ENCODE data around the gene ZNF646. TPM values are rescaled to one million over a fixed set of nuclear protein-coding genes. Genes with fewer than 3 reads are reported as not detected.

ZNF646 gene
- total RNA-seq, 1 donor from 2014 or later: 14.7 TPM

DNA sequence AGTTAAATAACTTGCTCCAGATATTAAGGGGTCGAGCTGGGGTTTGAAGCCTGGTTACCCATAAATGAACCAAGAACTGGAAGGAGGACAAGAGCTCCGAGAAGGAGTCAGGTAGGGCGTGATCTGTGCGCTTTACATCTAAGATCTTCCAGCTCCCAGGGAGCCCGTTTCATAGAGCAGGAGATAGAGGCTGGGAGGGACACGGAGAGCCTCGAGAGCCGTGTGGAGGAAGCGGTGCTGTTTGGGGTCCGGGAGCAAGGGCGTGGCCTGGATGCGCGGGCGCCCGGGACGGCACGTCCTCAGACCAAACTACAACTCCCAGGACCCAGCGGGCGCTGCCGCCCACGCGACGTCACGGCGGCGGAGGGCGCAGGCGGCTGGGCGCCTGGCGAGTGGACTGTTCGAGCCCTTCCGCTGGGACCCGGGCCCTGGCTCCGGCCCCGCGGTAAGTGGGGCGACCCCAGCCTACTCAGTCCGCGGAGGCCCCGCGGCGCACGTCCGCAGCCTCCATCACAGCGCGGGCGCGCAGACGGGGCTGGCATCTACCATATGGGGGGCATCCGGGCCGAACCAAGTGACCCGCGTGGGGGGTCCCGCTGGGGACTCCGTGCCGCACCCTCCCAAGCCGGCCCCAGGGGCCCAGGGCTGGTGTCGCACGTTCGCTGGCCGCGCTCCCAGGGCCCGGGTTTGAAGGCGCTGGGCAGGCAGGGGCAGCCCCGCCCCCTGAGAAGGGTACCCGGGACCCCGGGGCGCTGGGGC is 34.0 kb downstream of the ZNF646 start, which contains the start of gene BCKDK:
BCKDK (plus strand) TSS at position 352 of the 759 bp plus-strand sequence. CDS start 838 bp downstream, outside the sequence.
- DNase-seq: peak; percentile 87

DNA sequence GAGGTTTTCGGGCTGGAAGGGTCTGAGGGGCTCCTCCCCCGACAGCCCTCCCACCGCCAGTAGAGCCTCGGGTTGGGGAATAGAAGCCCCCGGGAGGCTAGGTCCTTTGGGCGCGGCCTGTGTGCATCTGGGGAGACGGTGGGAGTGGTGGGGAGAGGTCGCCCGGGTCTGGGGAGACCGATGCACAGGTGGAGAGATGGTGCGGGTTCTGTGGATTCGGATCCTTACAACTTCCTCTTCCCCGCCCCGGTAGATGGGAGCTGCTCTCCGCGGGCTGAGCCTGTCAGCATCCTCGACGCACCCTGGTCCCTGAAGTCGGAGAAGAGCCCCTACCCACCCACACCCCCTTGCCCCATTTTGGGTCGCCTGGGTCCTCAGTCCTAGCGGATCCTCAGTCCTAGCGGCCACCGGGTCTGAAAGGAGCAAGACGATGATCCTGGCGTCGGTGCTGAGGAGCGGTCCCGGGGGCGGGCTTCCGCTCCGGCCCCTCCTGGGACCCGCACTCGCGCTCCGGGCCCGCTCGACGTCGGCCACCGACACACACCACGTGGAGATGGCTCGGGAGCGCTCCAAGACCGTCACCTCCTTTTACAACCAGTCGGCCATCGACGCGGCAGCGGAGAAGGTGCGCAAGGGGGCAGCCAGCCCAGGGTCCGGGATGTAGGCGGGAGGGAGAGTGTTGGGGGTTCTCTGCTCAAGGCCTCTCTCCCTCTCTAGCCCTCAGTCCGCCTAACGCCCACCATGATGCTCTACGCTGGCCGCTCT is 34.8 kb downstream of the ZNF646 start:
- no peak for DNase-seq

DNA sequence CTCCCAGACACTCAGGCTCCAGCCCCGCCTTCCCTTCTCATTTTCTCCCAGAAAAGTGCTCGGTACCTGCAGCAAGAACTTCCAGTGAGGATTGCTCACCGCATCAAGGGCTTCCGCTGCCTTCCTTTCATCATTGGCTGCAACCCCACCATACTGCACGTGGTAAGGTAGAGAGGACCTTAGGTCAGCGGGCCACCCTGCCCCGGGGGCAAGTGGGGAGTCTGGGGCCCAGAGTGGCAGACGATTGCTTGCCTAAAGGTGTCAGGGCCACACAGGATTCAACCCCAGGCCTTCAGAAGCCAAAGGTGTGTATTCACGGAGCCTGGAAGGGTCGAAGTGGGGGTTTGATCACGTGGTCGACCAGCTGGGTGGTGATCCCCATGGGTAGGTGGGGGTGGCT is 35.4 kb downstream of the ZNF646 start:
- DNase-seq: no peak

DNA sequence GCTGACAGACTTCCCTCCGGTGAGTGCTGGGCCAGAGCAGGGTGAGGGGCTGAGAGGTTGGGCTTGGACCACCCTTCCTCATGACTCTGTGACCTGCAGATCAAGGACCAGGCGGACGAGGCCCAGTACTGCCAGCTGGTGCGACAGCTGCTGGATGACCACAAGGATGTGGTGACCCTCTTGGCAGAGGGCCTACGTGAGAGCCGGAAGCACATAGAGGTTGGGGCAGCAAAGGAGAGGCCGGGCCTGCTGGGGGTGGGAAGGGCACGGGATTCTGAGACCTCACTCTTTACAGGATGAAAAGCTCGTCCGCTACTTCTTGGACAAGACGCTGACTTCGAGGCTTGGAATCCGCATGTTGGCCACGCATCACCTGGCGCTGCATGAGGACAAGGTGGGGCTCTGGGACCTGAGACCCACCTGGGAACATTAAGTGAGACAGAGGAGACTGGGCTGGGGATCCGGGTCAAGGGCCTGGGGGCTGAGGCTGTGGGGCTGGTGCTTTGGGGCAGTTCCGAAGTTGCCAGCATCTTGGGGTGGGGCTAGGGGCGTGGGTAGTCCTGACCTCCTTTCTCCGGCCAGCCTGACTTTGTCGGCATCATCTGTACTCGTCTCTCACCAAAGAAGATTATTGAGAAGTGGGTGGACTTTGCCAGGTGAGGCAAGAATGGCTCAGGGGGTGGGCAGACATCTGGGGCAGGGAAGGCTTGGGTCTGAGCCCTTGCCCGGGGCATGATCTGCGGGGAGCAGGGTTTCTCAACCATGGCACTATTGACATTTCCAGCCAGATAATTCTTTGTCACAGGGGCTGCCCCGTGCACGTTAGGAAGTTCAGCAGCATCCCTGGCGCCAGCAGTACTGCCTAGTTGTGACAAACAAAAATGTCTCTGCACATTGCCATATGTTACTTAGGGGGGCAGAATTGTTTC is 36.1 kb downstream of the ZNF646 start:
- DNase-seq: no peak

DNA sequence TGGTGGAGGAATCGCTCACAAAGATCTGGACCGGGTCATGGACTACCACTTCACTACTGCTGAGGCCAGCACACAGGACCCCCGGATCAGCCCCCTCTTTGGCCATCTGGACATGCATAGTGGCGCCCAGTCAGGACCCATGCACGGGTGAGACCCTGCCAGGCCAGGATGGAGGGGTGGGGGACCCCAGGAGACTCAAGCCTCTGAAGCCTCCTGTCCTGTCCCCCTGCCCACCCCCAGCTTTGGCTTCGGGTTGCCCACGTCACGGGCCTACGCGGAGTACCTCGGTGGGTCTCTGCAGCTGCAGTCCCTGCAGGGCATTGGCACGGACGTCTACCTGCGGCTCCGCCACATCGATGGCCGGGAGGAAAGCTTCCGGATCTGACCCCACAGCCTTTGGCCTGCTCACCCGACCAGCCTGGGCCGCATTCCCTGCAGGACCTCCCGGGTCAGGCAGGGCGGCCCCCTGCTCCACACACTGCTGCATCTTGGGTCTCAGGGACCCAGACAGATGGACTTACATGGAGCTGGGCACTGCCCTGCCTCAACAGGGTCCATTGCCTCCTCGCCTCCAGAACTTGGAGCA is 37.8 kb downstream of the ZNF646 start:
- no peak for DNase-seq

DNA sequence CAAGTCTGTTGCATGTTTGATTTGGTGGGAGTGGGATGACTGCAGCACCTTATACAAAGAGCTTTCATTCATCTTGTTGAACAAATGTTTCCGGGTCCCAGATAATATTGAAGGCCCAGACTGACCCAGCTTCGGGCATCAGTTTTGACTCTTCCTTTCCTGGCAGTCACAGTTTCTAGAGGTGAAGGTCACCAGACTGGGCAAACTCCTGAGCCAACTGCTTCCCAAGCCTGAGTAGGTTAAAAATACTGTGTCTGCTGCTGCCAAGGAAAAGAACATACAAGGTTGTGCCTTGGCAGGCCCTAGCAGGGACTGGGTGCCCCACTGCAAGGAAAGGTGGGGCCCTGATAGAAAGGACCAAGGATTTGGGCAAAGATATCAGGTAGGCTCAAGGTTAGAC is 38.5 kb downstream of the ZNF646 start:
- no peak for DNase-seq

DNA sequence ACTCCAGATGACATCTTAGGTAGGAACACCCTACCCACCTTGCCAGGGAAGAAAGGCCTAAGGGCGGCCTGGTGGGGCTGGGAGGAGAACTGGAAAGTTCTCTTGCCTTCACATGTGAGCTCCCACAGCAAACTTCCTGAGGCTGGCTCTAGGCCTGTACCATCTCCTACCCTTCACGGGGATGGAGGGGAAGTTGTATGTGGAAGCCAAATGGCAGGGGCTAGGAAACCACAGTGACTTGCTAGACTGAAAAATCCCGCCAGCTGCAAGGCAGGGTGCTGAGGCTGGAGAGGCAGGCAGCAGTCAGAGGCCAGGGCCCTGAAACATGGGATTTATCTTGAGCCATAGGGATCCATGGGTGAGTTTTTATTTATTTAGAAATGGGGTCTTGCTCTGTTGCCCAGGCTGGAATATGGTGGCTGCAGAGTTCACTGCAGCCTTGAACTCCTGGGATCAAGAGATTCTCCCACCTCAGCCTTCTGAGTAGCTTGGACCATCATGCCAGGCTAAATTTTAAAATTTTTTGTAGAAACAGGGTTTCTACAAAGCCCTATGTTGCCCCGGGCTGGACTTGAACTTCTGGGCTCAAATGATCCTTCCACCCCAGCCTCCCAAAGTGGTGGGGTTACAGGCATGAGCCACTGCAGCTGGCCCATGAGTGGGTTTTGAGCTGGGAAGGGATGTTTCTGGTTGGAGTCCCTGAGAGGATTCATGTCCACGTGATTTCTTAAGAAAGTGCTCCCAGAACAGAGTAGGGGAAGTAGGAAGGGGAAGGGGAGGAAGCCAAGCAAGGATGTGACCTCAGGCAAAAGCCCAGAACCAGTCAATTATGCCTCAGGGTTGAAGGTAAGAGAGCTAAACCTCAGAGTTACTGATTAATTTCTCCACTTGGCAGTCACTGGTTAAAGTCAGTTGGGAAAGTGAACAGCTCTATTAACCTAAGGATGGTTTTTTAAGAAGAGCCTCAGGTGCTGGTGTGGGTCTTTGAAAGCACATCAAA is 39.2 kb downstream of the ZNF646 start:
- DNase-seq: no peak

DNA sequence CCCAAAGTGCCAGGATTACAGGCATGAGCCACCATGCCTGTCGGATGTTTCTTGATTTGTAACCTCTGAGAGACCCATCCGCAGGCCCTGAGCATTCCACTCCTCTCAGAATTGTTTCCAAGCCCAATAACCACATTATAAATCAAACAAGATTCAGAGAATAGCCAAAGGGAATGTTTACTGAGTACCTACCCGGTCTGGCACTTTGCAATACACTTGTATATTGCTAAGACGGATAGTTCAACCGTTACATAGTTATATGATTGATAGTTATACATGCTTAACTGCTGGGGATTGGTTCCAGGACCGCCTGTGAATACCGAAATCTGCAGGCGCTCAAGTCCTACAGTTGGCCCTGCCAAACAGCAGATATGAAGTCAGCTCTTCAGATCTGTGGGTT is 40.2 kb downstream of the ZNF646 start:
- DNase-seq: no peak

DNA sequence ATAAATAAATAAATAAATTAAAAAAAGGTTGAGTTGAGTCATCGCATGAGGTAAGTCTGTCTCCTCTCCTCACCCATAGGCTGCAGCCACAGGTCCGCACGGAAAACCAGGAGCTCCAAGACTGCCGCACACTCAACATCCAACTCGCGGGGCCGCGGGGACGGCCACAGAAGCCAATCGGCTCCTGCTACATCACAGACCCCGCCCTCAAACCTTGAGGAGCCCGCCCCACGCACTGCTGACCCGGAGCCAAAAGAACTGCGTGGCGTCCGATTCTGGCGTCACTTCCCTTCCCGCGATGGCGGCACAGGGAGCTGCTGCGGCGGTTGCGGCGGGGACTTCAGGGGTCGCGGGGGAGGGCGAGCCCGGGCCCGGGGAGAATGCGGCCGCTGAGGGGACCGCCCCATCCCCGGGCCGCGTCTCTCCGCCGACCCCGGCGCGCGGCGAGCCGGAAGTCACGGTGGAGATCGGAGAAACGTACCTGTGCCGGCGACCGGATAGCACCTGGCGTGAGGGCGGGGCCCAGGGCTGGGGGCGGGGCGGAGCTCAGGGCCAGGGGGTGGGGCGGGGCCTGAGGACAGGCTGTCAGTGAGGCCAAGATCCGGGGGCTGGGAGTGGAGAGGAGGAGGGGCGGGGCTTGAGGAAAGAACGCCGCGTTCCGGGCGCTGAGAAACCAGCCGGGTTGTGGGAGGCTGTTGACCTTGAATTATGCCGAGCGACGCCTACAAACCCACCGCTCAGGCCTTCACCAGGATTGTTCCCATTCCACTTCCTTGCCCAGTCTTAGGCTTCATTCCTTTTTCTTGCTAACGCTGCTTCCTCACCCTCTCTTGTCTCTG is 43.4 kb downstream of the ZNF646 start, which contains the start of gene KAT8:
KAT8 (plus strand) TSS at position 281 of the 839 bp plus-strand sequence; CDS start at position 299, 18 bp downstream.
- DNase-seq: peak; percentile 100

DNA sequence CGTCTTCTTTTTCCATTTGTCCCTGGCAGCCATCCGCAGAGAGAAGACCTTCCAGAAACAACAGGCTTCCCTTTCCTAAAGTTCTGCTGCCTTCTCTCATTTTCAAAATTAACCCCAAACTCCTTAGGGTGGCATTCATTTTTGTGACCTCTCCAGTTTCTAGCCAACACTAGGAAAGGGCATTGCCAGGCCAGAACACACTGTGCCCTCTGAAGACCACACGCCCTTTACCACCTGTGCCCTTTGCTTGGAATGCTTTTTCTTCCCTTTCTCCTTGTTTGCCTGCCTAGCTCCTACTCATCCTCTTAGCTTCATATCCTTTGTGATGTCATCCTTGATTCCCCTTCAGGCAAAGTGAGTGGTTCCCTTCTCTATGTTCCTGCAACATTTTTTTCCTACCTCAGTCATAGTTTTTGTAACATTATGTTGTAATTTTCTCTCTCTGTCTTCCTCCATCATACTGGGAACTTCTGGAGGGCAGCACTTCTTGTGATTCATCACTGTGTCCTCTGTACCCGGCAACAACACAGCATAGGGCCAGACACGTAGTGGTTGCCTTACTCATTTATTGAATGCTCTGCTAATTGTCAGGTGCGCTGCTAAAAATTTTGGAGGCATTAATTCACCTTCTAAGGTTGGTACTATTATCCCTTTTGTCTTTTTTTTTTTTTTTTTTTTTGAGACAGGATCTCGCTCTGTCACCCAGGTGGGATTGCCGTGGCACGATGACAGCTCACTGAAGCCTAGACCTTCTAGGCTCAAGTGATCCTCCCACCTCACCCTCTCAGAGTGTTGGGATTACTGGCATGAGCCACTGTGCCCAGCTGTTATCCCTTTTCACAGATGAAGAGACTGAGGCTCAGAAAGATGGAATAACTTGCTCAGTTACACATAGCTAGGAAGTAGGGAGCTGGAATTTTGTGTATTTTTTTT is 44.3 kb downstream of the ZNF646 start:
- no peak for DNase-seq

DNA sequence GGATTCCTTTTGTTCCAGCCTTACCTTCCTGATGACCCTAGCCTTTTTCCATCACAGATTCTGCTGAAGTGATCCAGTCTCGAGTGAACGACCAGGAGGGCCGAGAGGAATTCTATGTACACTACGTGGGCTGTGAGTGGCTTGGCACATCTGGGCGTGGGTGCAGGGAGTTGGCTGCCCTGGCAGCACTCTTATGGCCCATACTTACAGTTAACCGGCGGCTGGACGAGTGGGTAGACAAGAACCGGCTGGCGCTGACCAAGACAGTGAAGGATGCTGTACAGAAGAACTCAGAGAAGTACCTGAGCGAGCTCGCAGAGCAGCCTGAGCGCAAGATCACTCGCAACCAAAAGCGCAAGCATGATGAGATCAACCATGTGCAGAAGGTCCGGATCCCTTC is 45.9 kb downstream of the ZNF646 start:
- no peak for DNase-seq

DNA sequence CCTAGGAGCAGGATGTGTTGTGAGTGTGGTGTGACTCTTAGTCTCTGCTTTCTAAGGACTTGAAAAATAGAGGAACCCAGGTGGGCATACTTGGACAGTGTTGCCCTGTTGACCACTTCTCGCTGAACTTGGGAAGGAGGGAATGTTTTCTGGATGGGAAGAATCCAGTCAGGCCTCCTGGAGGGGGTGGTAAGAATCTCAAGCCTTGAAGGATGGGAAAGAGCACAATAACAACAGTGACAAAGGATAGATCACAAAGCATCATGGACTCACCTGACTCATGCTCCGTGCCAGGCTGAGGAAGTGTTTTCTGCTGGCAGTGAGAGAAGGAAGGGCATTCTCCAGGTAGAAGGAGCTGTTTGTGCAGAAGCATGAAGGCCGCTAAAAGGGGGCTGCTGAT is 51.6 kb downstream of the ZNF646 start:
- no peak for DNase-seq

DNA sequence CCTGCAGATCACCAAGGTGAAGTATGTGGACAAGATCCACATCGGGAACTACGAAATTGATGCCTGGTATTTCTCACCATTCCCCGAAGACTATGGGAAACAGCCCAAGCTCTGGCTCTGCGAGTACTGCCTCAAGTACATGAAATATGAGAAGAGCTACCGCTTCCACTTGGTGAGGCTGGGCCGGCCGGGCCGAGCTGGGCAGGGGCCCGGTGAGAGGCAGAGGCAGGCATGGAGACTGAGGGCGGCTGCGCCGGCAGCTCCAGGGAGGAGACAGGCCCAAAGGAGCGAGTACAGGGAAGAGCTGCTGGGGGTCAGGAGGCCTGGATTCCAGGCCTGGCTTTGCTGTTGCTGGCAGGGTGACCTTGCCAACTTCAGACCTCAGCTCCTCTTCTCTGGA is 53.0 kb downstream of the ZNF646 start:
- DNase-seq: no peak

DNA sequence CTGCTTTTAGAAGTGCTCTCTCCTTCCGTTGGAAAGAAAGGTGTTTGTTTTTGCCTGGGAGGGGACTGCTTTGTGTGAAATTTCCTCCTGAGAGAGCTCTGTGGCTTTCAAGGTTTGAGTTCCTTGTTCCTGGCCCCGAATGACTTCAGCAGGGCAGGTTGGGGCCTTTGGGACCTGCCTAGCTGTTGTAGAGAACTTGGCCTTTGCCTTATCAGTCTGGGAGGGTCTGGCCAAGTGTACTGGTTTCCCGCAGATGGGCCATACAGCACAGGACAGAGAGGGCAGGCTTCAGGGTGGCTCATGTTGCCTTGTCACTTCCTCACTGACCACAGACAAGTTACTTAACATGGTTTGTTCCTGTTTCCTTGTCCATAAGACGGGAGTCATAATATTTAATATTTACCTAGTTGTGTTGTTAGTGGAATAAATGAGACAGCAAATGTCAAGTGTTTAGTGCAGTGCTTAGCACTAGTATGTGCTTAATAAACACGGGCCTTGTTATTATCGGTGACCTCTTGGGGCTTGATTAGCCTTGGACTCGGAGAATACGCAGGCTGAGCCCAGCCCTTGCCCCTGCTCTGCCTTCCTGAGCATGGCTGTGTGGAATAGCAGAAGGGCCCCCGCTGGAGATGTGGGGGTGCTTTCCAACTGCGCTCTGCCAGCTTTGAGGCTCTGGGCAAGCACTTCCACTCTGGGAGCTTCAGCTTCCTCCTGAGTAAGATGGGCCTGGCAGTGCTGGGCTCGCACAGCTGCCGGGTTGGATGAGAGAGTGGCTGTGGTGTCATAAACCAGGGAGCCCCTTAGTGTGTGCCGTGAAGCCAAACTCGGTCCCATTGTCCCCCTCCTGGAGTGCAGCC is 54.7 kb downstream of the ZNF646 start:
- no peak for DNase-seq

DNA sequence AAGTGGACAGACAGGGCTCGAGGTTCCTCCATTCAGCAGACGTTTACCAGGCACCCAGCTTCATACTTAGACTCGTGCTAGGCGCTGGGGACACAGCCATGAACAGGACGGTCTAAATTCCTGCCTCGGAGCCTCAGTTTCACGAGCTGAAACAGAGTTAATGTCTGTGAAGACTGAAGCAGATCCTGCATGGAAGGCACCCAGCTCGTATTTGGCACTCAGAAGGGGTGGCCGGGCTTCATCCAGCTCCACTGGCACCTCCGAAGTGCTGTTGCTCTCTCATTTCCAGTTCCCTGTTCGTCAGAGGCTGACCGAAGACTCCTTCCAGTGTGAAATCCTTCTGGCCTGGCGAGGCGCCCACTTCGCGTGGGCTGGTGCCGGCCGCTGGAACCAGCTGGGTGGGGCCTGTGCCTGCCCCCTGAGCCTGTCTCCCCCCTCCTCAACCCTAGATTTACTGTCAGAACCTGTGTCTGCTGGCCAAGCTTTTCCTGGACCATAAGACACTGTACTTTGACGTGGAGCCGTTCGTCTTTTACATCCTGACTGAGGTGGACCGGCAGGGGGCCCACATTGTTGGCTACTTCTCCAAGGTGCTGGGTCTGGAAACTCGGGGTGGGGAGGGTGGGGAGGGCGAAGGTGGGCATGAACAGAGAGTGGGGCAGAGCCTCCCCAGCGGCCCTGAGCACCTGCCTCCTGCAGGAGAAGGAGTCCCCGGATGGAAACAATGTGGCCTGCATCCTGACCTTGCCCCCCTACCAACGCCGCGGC is 55.5 kb downstream of the ZNF646 start:
- DNase-seq: no peak

DNA sequence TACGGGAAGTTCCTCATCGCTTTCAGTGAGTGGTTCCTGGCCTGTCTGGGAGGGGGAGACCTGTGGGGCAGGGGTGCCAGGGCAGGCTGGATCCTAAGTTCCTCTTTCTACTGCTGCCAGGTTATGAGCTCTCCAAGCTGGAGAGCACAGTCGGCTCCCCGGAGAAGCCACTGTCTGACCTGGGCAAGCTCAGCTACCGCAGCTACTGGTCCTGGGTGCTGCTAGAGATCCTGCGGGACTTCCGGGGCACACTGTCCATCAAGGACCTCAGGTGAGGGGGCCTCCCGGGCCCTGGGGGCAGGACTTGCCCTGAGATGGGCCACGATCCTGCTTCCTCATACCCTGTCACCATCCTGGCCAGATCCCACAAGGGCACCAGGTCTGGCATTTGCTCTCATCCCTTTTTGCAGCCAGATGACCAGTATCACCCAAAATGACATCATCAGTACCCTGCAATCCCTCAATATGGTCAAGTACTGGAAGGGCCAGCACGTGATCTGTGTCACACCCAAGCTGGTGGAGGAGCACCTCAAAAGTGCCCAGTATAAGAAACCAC is 56.2 kb downstream of the ZNF646 start:
- DNase-seq: no peak

Data from tongue (tissue), 2 donors.